GM18858 (cell line): Measurements from ENCODE around the gene RDH8.

Source experiments
- ATAC-seq: cut with Tn5 transposase; IDR thresholded peaks from one replicate; pipeline ENCODE4 v1.9.1; 2021; ENCODE audit not compliant: unreplicated experiment

RDH8 gene, protein sequence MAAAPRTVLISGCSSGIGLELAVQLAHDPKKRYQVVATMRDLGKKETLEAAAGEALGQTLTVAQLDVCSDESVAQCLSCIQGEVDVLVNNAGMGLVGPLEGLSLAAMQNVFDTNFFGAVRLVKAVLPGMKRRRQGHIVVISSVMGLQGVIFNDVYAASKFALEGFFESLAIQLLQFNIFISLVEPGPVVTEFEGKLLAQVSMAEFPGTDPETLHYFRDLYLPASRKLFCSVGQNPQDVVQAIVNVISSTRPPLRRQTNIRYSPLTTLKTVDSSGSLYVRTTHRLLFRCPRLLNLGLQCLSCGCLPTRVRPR

DNA sequence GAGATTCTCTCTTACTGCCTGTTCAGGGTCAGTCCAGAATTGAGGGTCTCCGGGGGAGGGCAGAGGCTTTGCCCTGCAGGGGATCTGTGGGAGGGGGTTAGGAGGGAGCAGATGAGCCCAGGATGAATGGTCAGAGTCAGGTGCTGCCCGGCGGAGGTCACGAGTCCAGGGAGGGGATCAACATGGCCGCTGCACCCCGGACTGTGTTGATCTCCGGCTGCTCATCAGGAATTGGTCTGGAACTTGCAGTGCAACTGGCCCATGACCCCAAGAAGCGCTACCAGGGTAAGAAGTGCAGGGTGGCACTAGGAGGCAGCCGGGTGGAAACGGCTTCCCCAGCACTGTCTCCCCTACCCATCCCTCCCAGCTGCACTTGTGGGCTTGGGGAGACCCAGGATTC lies at the start of gene RDH8:
Gene RDH8, plus strand, starts transcription at position 168 of the 400 bp plus-strand sequence. Its CDS starts 15 bp downstream, at position 183.
- no peak for ATAC-seq

DNA sequence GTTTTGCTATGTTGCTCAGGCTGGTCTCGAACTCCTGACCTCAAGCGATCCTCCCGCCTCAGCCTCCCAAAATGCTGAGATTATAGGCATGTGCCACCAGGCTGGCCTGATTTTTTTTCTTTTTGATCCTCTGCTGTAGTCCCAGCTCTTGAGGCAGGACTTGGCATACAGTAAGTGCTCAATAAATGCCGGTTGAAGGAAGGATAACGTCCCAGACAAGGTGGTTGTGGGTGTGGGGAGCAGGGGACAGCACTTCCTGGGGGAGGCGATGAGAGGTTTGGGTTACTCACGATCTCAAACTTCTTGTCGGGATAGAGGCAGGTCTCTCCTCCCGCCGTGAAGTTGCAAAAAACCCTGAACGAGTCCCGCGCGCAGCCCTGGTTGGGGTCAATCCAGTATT lies 47.3 kb upstream of the RDH8 start:
- no peak for ATAC-seq

DNA sequence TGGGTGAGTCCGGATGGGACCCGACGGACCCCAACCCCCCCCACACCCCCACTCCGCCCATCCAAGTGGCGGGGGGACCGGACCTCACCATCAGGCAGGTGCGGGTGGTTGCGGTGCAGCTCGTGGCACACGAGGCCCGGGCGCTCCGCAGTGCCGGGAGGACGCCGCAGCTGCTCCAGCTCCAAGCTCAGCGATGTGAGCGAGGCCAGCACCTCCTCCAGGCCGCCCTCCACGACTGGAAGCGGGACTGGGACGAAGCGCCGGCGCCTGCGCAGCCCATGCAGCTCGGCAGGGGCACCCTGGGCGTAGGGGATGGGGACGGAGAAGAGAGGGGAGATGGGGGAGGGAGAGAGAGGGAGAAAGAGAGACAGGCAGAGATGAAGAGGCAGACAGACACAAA lies 46.8 kb upstream of the RDH8 start:
- ATAC-seq: no peak

DNA sequence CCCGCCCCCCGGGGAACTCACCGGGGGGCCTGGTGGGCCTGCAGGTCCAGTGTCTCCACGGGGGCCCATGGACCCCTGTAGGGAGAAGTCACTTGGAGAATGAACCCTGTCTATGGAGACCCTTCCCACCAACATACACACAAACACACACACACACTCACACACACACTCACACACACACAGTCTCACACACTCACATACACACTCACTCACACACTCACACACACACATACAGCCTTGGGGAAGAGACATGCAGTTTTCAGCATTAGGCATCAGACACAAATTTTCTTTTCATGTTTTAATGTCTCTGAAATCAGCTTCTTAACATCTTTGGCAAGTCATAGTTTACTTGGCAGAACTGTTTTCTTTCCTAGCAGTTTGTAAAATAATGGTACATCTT lies 46.0 kb upstream of the RDH8 start:
- ATAC-seq: no peak

DNA sequence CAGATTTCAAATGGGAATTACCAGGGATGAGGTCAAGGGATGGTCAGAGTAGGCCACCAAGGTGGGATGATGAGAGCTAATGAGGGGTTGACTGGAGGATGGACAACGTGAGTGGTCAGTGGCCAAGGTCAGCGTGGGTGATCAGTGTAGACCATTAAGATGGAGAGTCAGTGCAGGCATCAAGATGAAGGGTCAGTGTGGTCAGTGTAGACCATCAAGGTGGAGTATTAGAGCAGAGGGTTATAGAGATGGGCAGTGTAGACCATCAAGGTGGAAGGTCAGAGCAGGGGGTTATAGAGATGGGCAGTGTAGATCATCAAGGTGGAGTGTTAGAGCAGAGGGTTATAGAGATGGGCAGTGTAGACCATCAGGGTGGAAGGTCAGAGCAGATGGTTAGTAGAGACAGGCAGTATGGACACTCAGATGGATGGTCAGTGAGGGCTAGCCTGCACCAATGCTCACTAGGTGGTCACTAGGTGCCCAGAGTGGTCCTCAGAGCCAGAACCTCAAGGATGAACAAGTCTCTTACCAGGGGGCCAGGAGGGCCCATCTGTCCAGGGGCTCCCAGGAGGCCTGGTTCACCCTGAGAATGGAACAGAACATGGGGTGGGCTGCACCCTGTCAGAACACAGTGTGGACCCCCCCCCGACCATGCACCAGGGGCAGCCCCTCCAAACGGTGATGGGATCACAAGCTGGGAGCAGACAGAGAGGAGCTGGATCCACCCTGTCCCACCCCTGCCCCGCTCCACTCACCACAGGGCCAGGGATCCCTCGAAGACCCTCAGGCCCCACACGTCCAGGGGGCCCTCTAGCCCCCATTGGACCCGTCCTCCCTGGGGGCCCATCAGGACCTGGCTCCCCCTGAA lies 44.2 kb upstream of the RDH8 start:
- no peak for ATAC-seq

DNA sequence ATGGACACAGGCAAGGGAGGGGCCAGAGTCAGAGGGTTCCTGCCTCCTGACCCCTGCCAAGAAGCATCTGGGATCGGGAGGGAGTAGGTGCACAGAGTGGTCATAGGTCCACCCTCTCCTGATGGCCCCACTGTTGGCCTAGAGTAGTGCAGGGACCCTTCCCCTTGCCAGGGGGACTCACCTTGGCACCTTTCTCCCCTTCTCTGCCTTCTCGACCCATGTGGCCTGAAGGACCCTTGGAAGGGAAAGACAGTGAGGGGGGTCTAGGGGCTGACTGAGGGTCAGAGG lies 43.7 kb upstream of the RDH8 start:
- no peak for ATAC-seq

DNA sequence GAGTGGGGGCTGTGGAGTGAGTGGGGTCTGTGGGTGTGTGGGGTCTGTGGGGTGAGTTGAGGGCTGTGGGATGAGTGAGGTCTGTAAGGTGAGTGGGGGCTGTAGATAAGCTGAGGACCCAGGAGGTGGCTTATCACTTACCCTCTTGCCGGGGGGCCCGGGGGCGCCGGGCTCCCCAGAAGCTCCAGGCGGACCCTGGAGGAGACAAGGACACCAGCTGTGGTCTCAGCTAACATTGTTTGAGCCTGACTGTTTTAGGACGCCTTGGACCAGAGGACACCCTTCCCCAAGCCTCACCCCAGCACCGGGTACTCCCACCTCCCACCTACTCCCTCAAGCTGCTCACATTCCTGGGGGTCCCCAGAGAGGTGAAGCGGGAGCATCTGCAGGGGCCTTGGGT lies 42.8 kb upstream of the RDH8 start:
- no peak for ATAC-seq

DNA sequence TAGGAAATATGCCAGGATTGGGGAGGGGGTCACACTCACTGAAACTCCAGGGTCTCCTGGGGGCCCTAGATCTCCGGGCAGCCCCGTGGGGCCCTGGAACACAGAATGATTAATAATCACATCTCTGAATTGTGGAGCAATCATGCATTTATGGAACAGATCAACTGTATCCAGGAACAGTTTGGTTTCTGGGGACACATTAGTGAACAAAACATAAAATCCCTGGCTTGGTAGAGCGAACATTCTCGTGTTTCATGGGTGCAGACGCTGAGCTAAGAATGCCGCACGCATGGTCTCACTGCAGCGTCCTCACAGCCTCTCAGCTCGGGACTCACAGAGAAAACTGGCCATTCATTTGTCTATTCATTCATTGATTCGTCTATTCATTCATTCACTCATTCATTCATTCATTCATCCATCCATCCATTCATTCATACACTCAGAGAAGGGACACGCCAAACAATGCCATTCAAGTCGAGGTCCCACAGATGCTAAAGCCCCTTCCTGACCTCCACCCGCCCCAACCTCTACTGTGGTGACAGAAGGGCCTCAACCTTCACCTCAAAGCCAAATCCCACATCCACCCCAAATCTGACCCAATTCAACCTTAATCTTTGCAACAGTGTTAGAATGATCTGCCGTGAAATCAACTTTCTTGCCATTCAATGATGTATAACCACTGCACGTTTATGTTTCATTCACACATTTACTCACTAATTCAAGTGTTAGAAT lies 42.0 kb upstream of the RDH8 start:
- no peak for ATAC-seq

DNA sequence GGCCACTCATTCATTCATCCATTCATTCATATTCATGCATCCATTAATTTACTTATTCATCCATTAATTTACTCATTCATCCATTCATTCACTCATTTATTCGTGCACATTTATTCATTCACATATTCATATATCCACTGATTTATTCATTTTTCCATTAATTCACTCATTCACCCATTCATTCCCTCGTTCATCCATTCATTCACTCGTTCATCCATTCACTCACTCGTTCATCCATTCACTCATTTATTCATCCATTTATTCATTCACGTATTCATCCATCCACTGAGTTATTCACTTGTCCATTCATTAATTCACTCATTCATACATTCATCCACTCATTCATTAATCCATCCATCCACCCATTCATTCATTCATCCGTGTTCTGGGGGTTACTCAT lies 41.2 kb upstream of the RDH8 start:
- no peak for ATAC-seq

DNA sequence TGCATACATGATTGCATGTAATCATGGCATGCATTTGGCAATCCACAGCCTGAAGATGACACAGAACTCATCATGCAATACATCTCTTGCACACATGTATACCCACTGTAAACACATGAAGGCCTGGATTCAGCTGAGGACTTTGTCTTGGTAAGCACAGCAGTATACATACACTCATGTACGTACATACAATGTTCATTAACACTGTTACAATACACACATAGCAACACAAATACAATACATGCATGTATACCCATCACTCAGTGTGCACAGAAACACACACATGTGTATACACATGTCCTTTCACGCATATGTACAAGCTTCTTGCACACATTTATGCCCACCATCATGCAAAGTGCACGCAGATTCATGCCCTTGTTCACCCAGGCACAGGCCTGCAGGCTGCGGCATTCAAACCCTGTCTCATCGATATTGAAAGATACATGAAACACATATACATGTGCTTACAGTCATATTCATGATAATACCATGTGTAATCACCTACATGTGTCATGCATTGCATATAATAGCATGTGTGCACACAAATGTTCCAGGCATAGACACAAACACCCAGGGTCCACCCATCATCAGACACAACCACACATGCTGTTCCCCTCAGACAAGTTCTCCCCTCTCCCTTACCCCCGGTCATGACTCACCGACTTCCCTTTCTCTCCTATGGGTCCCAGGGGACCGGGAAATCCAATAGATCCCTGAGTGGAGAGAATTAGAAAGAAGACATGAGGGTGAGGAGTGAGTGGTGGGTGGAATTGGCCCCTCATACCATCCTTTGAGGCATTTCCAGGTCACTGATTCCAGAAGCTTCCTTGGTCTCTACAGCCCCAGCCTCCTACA lies 31.6 kb upstream of the RDH8 start:
- no peak for ATAC-seq

DNA sequence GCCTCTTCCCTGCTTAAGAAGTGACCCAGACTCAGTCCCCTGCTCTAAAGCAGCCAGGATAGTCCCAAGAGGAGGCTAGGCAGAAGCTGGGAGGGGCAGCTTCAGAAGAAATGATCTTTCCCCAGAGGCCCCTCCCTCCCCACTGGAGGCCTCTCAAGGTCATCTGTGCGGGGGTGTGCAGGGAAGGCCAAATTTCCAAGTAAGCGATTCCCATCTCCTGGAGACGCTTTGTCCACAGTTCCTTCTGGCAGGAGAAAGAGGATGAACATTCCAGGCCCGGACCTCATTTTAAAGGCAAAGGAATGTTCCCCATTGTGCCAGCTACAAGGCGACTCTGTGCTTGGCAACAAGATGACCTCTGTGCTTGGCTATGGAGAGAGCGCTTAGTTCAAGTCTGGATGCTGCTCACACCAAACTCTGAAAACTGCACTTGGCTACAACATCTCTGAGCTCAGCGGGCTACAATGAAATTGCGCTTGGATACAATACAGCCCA lies 26.4 kb upstream of the RDH8 start:
- ATAC-seq: no peak

DNA sequence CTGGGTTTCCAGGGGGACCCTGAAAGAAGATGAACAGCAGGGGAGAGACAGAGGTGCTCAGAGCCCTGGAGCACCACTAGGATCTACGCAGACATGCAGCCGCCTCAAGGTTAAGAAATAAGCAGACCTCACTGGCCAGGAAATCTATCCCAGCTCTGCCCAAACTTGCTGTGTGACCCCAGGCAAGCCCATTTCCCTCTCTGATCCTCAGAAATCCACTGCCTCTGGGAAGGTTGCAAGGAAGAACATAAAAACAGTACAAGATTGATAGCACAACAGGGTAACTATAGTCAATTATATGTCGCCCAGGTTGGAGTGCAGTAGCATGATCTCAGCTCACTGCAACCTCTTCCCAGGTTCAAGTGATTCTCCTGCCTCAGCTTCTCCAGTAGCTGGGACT lies 23.8 kb upstream of the RDH8 start:
- no peak for ATAC-seq

DNA sequence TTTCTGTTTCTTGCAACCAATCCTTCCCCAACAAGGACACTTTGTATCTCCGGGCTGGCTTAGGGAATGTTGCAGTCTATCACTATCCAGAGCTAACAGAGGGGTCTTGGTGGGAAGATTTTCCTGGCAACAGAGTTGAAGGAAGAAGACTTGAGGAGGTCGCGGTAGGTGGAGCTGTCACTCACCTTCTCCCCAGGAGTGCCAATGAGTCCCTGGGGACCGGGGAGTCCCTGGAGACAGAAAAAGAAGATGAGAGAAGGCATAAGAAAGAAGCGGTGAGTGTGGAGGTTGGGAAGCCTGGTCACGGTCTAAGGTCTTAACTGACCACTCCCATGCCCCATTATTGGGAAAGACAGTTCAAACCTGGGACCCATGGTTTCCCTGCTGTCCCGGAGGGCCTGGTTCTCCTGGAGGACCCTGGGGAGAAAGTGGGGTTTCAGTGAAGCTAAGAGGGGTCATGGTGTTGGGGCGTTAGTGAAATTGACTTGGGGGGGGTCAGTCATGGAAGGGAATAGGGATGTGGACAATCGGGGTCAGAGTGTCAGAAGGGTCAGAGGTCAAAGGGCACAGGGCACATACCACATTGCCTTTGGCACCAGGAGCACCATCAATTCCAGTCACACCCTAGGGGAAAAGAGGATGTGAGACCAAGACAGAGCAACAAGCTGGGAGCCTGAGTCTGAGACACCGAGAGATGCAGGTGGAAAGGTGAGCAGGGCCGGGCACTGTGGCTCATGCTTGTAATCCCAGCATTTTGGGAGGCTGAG lies 21.7 kb upstream of the RDH8 start:
- no peak for ATAC-seq

DNA sequence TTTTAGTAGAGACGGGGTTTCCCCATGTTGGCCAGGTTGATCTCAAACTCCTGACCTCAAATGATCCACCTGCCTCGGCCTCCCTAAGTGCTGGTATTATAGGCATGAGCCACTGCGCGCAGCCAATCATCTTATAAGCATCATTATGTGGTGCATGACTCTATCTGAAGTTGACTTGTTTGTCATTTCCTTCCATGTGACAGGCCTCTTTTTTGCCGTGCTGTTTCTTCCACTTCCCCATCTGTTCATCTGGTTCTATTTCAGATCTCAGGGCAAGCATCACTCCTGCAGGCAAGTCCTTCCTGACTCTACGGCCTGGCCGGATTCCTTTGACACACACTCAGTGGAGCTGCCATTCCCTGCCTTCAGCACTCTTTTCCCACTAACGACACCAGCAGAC lies 18.2 kb upstream of the RDH8 start:
- ATAC-seq: no peak

DNA sequence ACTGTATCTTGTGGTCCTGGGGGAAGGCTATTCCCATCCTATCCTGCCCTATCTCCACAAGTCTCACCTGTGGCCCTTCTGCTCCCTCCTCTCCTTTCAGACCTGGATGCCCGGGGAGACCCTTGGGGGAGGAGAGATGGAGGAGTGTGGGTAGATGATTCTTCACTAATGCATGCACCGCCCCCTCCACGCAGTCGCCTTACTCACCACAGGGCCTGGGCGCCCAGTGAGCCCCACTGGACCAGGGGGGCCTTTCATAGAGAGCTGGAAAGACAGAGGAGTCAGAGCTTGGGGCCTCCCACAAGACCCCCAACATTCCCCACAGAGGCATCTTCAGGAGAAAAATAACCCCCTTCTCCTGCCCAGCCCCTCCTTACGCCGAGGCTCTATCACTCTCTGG lies 17.3 kb upstream of the RDH8 start:
- ATAC-seq: no peak

DNA sequence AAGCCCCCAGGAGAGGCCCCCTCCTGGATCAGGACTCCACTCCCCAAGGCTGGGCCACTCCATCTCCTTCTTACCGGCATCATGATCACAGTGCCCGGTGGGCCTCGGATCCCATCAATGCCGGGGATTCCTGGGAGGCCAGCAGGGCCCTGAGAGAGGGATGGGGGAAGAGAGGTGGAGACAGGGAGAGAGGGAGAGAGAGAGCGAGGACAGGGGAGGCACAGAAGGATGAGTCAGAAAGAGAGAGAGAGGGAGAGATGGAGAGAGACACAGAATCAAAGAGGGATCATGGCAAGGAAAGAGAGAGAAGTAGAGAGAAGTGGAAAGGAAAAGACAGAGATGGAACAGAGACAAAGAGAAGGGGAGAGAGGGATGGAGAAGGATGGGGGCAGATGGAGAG lies 16.7 kb upstream of the RDH8 start:
- no peak for ATAC-seq

DNA sequence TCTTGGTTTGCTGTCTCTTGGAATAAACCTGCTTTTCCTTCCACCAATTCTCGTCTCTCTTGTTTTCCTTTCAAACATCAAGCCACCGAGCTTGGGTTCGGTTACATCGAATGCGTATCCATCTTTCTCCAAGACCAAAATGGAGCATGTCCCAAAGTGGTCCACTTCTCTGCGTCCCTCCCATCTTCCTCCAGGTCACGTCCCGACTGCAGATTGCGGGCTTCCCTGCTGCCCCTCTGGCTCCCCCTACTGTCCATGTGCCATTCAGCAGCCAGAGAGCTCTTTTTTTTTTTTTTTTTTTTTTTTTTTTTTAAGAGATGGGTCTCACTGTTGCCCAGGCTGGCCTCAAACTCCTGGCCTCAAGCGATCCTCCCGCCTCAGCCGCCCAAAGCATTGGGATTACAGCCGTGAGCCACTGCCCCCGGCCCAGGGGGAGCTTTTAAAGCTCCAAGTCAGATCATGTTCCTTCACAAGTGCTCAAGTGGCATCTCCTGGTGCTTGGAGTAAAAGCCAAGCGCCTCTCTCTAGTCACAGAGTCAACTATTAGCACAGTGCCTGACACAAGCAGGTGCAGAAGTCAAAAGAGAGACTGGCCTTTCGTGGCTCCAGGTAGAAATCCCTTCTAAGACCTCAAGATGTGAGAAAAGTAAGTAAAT lies 13.0 kb upstream of the RDH8 start:
- no peak for ATAC-seq

DNA sequence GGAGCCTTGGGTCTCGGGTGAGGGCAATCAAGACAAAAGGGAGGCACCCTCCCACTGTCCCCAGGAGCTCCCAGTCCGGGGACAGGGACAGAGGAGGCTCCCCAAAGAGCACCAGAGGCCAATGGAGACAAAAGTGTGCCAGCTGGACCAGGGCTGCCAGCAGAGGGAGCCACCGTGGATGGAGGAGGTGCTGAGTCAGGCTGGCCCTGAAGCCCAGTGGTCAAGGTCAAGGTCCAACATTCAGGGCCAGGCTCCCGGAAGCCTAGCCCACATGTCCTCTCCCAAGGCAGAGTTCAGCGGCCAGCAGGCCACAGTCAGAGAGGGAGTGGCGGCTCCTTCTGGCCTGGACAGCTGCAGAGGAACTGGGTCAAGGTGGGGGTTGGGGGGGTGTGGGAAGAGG lies 11.4 kb upstream of the RDH8 start:
- ATAC-seq: no peak

DNA sequence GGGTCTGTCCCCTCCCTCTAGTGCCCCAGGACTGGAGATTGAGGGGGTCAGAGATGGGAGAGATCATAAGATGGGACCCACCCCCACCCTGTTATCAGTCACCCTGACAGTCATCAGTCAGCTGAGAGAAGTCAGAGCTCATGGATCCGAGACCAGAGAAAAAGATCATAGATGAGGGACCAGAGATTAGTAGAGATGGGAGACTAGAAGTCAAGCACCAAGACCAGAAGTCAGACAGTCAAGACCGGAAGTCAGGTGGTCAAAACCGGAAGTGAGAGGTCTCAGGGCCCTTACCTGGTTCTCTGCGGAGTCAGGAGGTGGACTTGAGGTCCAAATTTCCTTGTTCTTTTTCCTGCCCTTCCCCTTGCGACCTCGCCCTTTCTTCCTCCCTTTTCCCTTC lies 10.0 kb upstream of the RDH8 start:
- ATAC-seq: no peak

DNA sequence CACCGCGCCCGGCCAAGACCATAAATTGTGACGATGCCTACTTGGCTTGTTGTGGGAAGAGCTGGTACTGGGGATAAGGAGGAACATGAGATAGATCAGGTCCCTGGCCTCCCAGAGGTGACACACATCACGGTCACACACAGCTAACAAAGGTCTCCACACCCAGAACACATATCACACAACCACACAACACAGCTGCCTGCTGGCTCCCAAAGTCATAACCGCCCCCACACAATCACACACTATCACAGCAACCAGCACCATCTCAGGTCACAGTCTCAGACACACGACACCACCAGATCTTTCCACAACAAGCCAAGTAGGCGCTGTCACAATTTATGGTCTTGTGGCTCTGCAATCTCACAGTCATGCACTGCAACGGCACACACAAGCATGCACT lies 8.7 kb upstream of the RDH8 start:
- ATAC-seq: no peak
